AG10803 (cell line): ENCODE measurements around the gene C20orf141.

Source experiments
- DNase-seq: peaks from one replicate; pipeline ENCODE4 v3.0.0; 2010; ENCODE audit warnings: low read depth
- H3K4me3 ChIP-seq: 2 replicates; pipeline ENCODE4 v1.5.1; 2011; ENCODE audit warnings: mild to moderate bottlenecking, low read length, control low read depth
- TF ChIP-seq, protein P1 (sequence below): conservative IDR thresholded peaks from 2 replicates; pipeline ENCODE4 v1.5.1; 2011; ENCODE audit warnings: mild to moderate bottlenecking, low read length, control low read depth, inconsistent platforms

C20orf141 gene

DNA sequence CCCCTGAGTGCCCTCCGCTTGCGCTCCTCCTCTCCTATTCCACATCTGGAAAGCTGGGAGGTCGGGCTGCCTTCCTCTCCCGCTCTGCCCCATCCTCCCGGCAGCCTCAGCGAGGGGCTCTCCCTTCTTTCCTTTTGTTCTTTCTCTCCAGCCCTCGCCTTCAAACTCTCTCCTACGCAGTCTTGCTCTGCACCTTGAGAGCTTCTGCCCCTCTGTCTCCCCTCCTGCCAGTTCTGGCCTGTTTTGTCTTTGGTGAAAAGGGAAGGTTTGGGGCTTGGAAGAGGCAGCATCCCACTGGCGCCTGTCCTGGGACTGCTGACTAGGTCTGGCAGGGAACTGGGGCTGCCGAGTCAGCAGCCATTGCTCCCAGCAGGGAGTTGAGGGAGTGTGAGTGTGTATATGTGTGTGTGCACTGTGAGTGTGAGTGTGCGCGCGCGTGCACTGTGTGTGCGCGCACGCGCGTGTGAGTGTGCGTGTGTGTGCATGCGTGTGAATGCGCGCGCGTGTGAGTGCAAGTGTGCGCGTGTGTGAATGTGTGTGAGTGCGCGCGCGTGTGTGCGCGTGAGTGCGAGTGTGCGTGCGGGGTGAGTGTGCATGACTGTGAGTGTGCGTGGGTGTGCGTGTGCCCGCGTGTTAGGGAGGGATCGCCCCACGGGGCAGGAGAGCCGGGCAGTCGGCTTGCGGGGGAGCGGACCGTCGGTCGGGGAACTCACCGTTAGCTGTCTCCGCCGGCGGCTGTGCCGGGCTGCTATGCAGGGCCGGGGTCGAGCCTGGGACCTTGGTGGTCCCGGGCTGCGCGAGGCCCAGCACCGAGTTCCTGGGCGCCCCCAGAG lies 14.9 kb upstream of the C20orf141 start:
- H3K4me3 ChIP-seq: peak overlapping the region; percentile 44
- TF ChIP-seq, protein P1, sequence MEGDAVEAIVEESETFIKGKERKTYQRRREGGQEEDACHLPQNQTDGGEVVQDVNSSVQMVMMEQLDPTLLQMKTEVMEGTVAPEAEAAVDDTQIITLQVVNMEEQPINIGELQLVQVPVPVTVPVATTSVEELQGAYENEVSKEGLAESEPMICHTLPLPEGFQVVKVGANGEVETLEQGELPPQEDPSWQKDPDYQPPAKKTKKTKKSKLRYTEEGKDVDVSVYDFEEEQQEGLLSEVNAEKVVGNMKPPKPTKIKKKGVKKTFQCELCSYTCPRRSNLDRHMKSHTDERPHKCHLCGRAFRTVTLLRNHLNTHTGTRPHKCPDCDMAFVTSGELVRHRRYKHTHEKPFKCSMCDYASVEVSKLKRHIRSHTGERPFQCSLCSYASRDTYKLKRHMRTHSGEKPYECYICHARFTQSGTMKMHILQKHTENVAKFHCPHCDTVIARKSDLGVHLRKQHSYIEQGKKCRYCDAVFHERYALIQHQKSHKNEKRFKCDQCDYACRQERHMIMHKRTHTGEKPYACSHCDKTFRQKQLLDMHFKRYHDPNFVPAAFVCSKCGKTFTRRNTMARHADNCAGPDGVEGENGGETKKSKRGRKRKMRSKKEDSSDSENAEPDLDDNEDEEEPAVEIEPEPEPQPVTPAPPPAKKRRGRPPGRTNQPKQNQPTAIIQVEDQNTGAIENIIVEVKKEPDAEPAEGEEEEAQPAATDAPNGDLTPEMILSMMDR: no peak
- DNase-seq: no peak

DNA sequence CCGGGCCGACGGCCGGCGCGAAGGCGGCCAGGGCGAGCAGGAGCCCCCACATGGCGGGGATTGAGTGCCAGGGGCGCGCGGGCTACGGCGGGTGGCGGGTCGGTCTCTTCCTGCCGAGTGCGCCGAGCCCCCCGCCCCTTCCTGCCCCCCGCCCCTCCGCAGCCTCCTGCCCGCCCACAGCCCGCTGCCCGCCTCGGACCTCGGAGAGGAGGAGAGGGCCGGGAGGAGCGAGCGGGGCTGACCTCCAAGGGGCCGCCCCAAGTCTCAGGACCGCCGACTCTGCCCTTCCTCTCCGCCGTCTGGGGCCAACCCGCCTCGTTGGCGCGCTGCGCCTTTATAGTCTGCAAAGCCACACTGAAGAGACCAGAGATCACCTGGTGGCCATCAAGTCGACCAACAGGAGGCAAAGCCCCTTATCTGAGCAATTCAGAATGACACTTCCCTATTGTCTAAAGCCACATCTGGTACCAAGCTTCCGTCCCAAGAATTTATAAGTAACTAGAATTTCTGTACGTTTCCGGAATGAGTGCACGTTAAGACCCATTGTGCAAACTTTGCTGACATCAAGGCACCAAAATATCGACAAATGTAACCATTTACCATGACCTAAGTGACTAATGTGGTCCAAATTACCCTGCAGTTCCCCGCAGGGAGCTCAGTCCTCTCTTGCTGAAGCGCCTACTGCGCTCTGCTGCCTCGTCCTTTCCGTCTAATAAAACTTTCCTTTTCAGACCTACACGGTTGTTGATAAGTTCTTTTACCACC lies 14.1 kb upstream of the C20orf141 start, which contains the start of gene CPXM1:
Gene CPXM1, minus strand, starts transcription at position 107 of the 765 bp plus-strand sequence. Its CDS starts 55 bp downstream, at position 52.
- no peak for DNase-seq
- H3K4me3 ChIP-seq: peak within 1 kb of the TSS; percentile 44
- TF ChIP-seq, protein P1: no peak

DNA sequence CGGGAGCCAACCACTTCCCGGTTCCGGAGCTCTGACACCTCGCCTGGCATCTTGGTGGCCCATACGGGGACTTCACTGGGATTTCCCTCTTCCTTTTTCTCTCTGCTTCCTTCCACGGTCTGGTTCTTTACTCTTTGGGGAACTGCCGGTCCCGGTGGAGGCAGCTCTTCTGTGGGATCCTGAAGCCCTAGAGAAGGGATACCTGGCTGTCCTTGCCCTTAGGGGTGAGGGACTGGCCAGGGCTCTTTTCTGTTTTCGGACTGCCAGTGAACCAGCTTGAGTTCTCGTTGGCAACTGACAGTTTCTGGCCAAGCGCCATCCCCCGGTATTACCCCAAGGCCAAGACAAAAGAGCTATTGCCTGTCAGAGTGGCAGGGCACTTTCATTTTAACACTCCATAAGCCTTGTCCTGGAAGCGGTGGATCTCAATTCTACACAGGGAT lies 13.5 kb upstream of the C20orf141 start:
- DNase-seq: no peak
- no peak overlapping the region for H3K4me3 ChIP-seq
- TF ChIP-seq, protein P1: no peak

DNA sequence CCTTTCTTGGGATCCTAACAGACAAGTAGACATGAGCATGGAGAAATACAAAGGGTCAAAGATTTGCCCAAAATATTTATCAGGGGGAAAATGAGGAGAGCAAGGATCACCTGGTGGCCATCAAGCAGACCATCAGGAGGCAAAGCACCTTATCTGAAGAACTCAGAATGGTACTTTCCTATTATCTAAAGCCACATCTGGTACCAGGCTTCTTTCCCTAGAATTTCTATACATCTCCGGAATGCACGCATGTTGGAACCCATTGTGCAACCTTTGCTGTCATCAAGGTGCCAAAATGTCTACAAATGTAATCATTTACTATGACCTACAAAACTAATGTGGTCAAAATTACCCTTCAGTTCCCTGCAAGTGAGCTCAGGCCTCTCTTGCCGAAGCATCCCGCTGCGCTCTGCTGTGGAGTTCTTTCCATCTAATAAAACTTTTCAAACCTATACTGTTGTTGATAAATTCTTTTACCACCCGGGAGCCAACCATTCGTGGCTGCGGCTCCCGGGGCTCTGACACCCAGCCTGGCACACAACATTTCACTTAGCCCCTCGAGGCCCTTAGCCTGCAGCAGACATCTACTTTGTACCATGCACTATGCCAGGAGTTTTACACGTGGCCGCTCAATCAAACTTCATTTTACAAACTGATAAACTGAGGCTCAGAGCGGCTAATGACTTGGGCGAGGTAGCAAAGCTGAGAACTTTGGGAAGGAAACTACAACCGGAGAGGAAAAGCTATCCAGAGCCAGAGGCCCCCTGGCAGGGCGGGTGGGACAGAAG lies 10.6 kb upstream of the C20orf141 start:
- TF ChIP-seq, protein P1: no peak
- DNase-seq: no peak
- H3K4me3 ChIP-seq: no peak overlapping the region

DNA sequence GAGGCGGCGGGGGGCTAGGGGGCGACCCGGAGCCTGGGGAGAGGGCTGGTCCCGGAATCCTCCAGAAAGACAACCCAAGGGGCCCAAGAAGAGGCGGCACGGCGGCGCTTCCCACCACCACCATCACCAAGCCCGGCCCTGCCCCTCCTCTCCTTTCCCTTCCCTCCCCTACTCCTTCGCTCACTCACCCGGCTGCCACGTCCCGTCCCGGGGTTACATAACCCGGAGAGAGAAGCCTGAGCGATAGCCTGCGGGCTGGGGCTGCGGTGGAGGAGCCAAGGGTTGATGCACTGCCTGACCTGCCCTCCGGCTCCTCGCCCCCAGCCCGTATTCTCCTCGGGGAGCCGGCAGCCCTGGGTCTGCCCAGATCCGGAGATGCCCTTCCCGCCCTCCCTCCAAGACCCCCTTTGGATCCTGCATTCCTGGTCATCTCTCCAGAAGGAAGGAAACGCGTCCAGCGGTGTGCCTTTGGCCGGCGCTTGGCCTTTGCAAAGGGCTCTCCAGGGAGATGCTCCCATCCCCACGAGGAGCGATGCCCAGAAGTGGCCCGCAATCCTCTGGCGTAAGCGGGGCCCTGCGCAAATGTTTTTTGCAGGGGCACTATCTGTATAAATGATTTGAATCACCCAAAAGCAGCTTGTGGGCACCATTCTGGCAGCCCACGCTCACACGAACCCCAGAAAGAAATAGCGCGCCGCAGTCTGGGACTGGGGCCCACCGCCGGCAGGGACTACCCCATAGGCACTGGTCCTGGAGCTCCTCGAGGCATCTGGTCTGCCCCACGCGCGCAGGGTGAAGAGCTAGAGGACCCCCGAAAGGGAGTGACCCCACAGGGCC lies 9.7 kb upstream of the C20orf141 start:
- DNase-seq: peak; percentile 17
- peak overlapping the region; percentile 15 for H3K4me3 ChIP-seq
- TF ChIP-seq, protein P1: no peak

DNA sequence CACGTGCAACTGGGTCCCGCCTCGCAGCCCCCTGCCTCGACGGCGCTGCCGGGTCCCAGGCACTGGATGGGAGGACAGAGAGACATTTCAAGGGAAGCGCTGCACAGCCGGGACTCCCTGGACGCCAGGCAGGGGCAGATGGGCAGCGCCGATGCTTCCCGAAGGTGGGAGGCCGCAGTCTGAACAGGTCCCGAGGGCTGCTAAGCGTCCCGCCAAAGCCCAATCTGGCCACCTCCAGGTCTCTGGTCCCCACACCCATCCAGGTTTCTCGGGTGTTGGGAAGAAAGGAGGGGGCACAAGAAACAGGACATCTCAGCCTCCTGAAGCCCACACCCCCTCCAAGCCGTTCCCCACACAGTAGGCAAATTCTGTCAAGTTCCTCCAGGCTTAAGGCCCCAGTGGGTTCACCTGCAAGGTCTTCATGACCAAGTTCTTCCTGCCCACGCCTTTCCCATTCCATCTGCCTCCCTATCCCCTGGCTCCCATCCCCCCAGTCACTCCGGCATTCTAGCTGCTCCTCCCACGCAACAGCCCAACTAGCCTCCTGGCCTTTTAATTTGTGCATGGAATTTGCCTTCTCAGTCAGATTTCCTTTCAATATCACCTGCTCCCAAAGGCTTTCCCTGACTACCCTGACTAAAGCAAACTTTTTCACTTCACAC lies 9.0 kb upstream of the C20orf141 start:
- DNase-seq: no peak
- H3K4me3 ChIP-seq: no peak overlapping the region
- TF ChIP-seq, protein P1: no peak
